ENCODE results near the gene TMEM273. TPM values are rescaled to one million over a fixed set of nuclear protein-coding genes. Genes with fewer than 3 reads are reported as not detected.

TMEM273 gene
- total RNA-seq, 6 experiments from 2014 or later: 0.86 to 5.3 (median 2.3) TPM

- no peak overlapping the region for H3K27ac ChIP-seq
- 44% methylated on average over 7 of the region's 7 CpGs for WGBS (ENCODE audit: insufficient coverage, low coverage, low lambda C conversion rate, missing lambda C conversion rate)
- no peaks in the 10 kb centered on the region for H3K36me3 ChIP-seq
- no peaks in the 10 kb centered on the region for H3K27me3 ChIP-seq
- no peaks in the 10 kb centered on the region for H3K4me1 ChIP-seq
- H3K4me3 ChIP-seq: no peak overlapping the region
- intact Hi-C loops (cut with DNase I): no loop called here
- DNase-seq (no peak), ATAC-seq (no peak)
- no peak for TF ChIP-seq POLR2A (IDR thresholded peaks at IDR 0.05)
- TF ChIP-seq CTCF (IDR thresholded peaks at IDR 0.05): no peak
- no peaks in the 10 kb centered on the region for H3K9me3 ChIP-seq
Observed at GRCh38 chr10:49230004-49230403, 41.8 kb upstream of the TMEM273 start.

GRCh38 chr10:49228677-49229076, 40.5 kb upstream of the TMEM273 start:
- DNase-seq (no peak), ATAC-seq (no peak)
- intact Hi-C loops (cut with DNase I): no loop called here
- no peaks in the 10 kb centered on the region for H3K36me3 ChIP-seq
- WGBS (ENCODE audit: insufficient coverage, low coverage, low lambda C conversion rate, missing lambda C conversion rate): 78% methylated on average over 15 of the region's 20 CpGs
- H3K27me3 ChIP-seq: no peaks in the 10 kb centered on the region
- no peak overlapping the region for H3K27ac ChIP-seq
- no peaks in the 10 kb centered on the region for H3K4me1 ChIP-seq
- H3K4me3 ChIP-seq: no peak overlapping the region
- H3K9me3 ChIP-seq: no peaks in the 10 kb centered on the region
- TF ChIP-seq CTCF (IDR thresholded peaks at IDR 0.05) (no peak), POLR2A (IDR thresholded peaks at IDR 0.05) (no peak)

- no peak for DNase-seq
- 75% methylated on average over 5 of the region's 5 CpGs for WGBS (ENCODE audit: insufficient coverage, low coverage, low lambda C conversion rate, missing lambda C conversion rate)
- no peaks in the 10 kb centered on the region for H3K4me1 ChIP-seq
- H3K36me3 ChIP-seq: no peaks in the 10 kb centered on the region
- TF ChIP-seq CTCF (IDR thresholded peaks at IDR 0.05) (no peak), POLR2A (IDR thresholded peaks at IDR 0.05) (no peak)
- H3K27ac ChIP-seq: no peak overlapping the region
- no peak for ATAC-seq
- H3K4me3 ChIP-seq: no peak overlapping the region
- H3K9me3 ChIP-seq: no peaks in the 10 kb centered on the region
- H3K27me3 ChIP-seq: no peaks in the 10 kb centered on the region
- intact Hi-C loops (cut with DNase I): no loop called here
Observed at GRCh38 chr10:49227406-49227805, 39.2 kb upstream of the TMEM273 start.

- intact Hi-C loops (cut with DNase I): no loop called here
- no peak for ATAC-seq
- Histone ChIP-seq H3K27ac (no peak overlapping the region), H3K36me3 (no peaks in the 10 kb centered on the region), H3K27me3 (no peaks in the 10 kb centered on the region), H3K4me1 (no peaks in the 10 kb centered on the region), H3K4me3 (no peak overlapping the region), H3K9me3 (no peaks in the 10 kb centered on the region)
- DNase-seq: no peak
- no peak for TF ChIP-seq CTCF (IDR thresholded peaks at IDR 0.05)
- 71% methylated on average over 3 of the region's 4 CpGs for WGBS (ENCODE audit: insufficient coverage, low coverage, low lambda C conversion rate, missing lambda C conversion rate)
Observed at GRCh38 chr10:49226594-49226993, 38.4 kb upstream of the TMEM273 start.
